ENCODE results near the gene ZNF451. TPM values are rescaled to one million over a fixed set of nuclear protein-coding genes. Genes with fewer than 3 reads are reported as not detected.

The ZNF451 gene
- total RNA-seq, 1 experiment from 2014 or later = 62.3 TPM

DNA sequence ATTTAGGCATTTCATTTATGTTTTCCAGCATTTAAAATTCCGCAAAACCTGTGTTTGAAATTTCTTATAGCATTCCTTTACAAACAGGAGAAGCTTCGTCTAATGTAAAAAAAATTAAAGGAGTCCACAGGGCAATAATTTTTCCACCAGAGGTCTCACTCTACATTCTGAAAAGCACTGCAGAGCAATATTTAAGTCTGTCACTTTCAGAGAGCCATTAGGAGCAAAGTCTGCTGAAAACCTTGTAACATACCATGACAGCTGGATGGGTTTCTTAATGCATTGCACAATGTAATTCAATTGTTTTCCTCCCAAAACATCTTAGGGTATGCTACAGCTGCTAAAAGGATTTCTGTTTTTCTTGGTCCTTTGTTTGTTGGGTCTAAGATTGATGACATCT is 100.2 kb downstream of the ZNF451 start:
- intact Hi-C loops (cut with micrococcal nuclease; ENCODE audit: unreplicated experiment) = loop anchor here (1.0 to 5.0 kb wide), 3 partner anchors 31 to 126 kb away; no protein-coding TSS in a partner anchor
- no TSS peak for BruUV-seq (replicated peaks)
- Histone ChIP-seq H3K36me3 (ENCODE audit: control insufficient read depth, insufficient read depth, low read length) (no peaks in the 10 kb centered on the region), H3K27me3 (replicated peaks; ENCODE audit: control insufficient read depth, insufficient read depth, low read length) (no peaks in the 10 kb centered on the region), H3K4me3 (ENCODE audit: low read depth, low read length) (no peak overlapping the region), H3K9me3 (no peaks in the 10 kb centered on the region), H3K4me1 (no peaks in the 10 kb centered on the region)
- H3K4me3 Mint-ChIP-seq (ENCODE audit: unreplicated experiment) = no peak overlapping the region
- peak in 1 of 2 experiments; percentile 29 for DNase-seq
- no peaks in the 10 kb centered on the region for H3K9me3 Mint-ChIP-seq (ENCODE audit: unreplicated experiment)
- TF ChIP-seq, protein P1, sequence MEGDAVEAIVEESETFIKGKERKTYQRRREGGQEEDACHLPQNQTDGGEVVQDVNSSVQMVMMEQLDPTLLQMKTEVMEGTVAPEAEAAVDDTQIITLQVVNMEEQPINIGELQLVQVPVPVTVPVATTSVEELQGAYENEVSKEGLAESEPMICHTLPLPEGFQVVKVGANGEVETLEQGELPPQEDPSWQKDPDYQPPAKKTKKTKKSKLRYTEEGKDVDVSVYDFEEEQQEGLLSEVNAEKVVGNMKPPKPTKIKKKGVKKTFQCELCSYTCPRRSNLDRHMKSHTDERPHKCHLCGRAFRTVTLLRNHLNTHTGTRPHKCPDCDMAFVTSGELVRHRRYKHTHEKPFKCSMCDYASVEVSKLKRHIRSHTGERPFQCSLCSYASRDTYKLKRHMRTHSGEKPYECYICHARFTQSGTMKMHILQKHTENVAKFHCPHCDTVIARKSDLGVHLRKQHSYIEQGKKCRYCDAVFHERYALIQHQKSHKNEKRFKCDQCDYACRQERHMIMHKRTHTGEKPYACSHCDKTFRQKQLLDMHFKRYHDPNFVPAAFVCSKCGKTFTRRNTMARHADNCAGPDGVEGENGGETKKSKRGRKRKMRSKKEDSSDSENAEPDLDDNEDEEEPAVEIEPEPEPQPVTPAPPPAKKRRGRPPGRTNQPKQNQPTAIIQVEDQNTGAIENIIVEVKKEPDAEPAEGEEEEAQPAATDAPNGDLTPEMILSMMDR (IDR thresholded peaks at IDR 0.05; ENCODE audit: insufficient read depth in 1 of 2, low read depth in 1 of 2, low read length in 1 of 2, severe bottlenecking in 1 of 2, unreplicated experiment in 1 of 2) = peak; percentile 31 to 58
- H3K4me1 Mint-ChIP-seq (ENCODE audit: low read depth, unreplicated experiment) = no peaks in the 10 kb centered on the region
- no peak overlapping the region for H3K27ac Mint-ChIP-seq (ENCODE audit: unreplicated experiment)
- peaks cover 36% of the 10 kb centered on the region for H3K36me3 Mint-ChIP-seq (ENCODE audit: insufficient read depth, unreplicated experiment)
- CTCF ChIA-PET = interaction anchor here (0.8 to 1.2 kb wide), 7 partner anchors 18 to 286 kb away, joined by 3 to 10 read pairs (median 4); partner anchors contain the start of genes BAG2, PRIM2 and RAB23
- POLR2A ChIA-PET = no interaction called here
- no peaks in the 10 kb centered on the region for H3K27me3 Mint-ChIP-seq (ENCODE audit: insufficient read depth, unreplicated experiment)

DNA sequence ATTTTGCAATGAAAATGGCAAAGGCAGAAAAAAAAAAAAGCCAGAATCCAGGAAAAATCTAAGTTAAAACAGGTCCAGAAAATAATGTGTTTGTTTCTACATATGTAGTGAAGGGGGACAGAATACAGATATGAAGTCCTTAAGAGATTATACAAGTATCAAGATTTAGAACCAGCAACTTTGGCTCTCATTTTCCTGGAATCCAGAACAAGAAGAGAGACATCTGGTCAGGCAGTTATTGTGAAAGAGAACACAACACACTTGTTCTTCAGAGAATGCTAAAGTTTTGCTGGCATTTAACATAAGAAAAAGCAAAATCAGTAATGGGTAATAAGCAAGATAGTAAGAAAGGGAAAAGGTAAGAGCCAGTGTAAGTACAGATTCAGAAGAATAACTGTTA is 103.2 kb downstream of the ZNF451 start:
- POLR2A ChIA-PET = no interaction called here
- H3K27me3 Mint-ChIP-seq (ENCODE audit: insufficient read depth, unreplicated experiment) = no peaks in the 10 kb centered on the region
- peaks cover 28% of the 10 kb centered on the region for H3K36me3 Mint-ChIP-seq (ENCODE audit: insufficient read depth, unreplicated experiment)
- Histone ChIP-seq H3K36me3 (ENCODE audit: control insufficient read depth, insufficient read depth, low read length) (no peaks in the 10 kb centered on the region), H3K4me3 (ENCODE audit: low read depth, low read length) (no peak overlapping the region), H3K4me1 (no peaks in the 10 kb centered on the region), H3K9me3 (no peaks in the 10 kb centered on the region), H3K27me3 (replicated peaks; ENCODE audit: control insufficient read depth, insufficient read depth, low read length) (no peaks in the 10 kb centered on the region)
- no peaks in the 10 kb centered on the region for H3K4me1 Mint-ChIP-seq (ENCODE audit: low read depth, unreplicated experiment)
- CTCF ChIA-PET = no interaction called here
- H3K4me3 Mint-ChIP-seq (ENCODE audit: unreplicated experiment) = no peak overlapping the region
- intact Hi-C loops (cut with micrococcal nuclease; ENCODE audit: unreplicated experiment) = loop anchor here (5.0 kb wide), 1 partner anchor 74 kb away; no protein-coding TSS in a partner anchor
- no peak overlapping the region for H3K27ac Mint-ChIP-seq (ENCODE audit: unreplicated experiment)
- no peaks in the 10 kb centered on the region for H3K9me3 Mint-ChIP-seq (ENCODE audit: unreplicated experiment)
- TF ChIP-seq, protein P1 (IDR thresholded peaks at IDR 0.05; ENCODE audit: insufficient read depth in 1 of 2, low read depth in 1 of 2, low read length in 1 of 2, severe bottlenecking in 1 of 2, unreplicated experiment in 1 of 2) = no peak
- no peak for DNase-seq
- BruUV-seq (replicated peaks) = no TSS peak

DNA sequence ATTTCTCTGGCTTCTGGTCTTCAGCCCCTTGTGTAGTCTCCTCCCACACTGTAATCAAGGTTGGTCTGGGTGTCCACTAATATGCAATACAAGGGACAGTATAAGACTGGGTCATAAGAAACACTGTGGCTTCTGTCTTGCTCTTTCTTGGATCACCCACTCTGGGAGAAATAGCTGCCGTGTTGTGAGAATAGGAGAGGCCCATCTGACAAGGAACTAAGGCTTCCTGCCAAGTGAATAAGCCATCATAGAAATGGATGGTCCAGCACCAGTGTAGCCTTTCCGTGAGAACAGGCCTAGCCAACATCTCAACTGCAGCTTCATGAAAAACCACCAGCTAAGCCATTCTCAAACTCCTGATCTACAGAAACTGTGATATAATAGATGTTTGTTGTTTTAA is 105.5 kb downstream of the ZNF451 start:
- H3K27ac Mint-ChIP-seq (ENCODE audit: unreplicated experiment) = no peak overlapping the region
- no peaks in the 10 kb centered on the region for H3K27me3 Mint-ChIP-seq (ENCODE audit: insufficient read depth, unreplicated experiment)
- peaks cover 26% of the 10 kb centered on the region for H3K36me3 Mint-ChIP-seq (ENCODE audit: insufficient read depth, unreplicated experiment)
- Histone ChIP-seq H3K27me3 (replicated peaks; ENCODE audit: control insufficient read depth, insufficient read depth, low read length) (no peaks in the 10 kb centered on the region), H3K4me1 (no peaks in the 10 kb centered on the region), H3K4me3 (ENCODE audit: low read depth, low read length) (no peak overlapping the region), H3K36me3 (ENCODE audit: control insufficient read depth, insufficient read depth, low read length) (no peaks in the 10 kb centered on the region), H3K9me3 (no peaks in the 10 kb centered on the region)
- DNase-seq = no peak
- POLR2A ChIA-PET = no interaction called here
- no TSS peak for BruUV-seq (replicated peaks)
- H3K9me3 Mint-ChIP-seq (ENCODE audit: unreplicated experiment) = no peaks in the 10 kb centered on the region
- no peaks in the 10 kb centered on the region for H3K4me1 Mint-ChIP-seq (ENCODE audit: low read depth, unreplicated experiment)
- intact Hi-C loops (cut with micrococcal nuclease; ENCODE audit: unreplicated experiment) = no loop called here
- CTCF ChIA-PET = no interaction called here
- no peak overlapping the region for H3K4me3 Mint-ChIP-seq (ENCODE audit: unreplicated experiment)
- TF ChIP-seq, protein P1 (IDR thresholded peaks at IDR 0.05; ENCODE audit: insufficient read depth in 1 of 2, low read depth in 1 of 2, low read length in 1 of 2, severe bottlenecking in 1 of 2, unreplicated experiment in 1 of 2) = no peak

All from Caco-2 (cell line).